ENCODE measurements around the gene DBX2.

DBX2 gene

DNA sequence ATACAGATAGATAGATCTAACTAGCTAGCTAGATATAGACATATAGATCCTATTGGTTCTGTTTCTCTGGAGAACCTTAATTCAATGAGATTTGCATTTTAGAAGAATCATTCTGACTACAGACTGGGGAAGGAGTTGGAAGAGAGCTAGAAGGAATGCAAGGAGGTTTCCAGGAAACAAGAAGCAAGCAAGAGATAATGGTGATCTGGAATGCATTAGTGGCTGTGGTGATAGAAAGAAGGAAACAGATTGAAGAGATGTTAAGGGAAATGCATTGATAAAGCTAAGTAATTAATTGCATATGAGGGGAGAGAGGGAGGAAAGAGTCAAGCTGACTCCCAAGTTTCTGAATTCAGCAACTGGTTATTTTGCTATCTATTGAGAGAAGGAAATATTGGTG lies 42.7 kb downstream of the DBX2 start:
- TF ChIP-seq, protein P1, sequence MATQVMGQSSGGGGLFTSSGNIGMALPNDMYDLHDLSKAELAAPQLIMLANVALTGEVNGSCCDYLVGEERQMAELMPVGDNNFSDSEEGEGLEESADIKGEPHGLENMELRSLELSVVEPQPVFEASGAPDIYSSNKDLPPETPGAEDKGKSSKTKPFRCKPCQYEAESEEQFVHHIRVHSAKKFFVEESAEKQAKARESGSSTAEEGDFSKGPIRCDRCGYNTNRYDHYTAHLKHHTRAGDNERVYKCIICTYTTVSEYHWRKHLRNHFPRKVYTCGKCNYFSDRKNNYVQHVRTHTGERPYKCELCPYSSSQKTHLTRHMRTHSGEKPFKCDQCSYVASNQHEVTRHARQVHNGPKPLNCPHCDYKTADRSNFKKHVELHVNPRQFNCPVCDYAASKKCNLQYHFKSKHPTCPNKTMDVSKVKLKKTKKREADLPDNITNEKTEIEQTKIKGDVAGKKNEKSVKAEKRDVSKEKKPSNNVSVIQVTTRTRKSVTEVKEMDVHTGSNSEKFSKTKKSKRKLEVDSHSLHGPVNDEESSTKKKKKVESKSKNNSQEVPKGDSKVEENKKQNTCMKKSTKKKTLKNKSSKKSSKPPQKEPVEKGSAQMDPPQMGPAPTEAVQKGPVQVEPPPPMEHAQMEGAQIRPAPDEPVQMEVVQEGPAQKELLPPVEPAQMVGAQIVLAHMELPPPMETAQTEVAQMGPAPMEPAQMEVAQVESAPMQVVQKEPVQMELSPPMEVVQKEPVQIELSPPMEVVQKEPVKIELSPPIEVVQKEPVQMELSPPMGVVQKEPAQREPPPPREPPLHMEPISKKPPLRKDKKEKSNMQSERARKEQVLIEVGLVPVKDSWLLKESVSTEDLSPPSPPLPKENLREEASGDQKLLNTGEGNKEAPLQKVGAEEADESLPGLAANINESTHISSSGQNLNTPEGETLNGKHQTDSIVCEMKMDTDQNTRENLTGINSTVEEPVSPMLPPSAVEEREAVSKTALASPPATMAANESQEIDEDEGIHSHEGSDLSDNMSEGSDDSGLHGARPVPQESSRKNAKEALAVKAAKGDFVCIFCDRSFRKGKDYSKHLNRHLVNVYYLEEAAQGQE (IDR thresholded peaks at IDR 0.05; ENCODE audit: insufficient read depth in 1 of 2, low read depth in 2 of 2, low read length in 2 of 2) = no peak
- TF ChIP-seq TAF1 (IDR thresholded peaks at IDR 0.05; ENCODE audit: borderline replicate concordance, insufficient read depth, low read length) = no peak
- TF ChIP-seq FOXP2 (optimal IDR thresholded peaks at IDR 0.05; ENCODE audit: borderline replicate concordance, extremely low read depth, extremely low read length, insufficient read depth) = no peak
- no peak for TF ChIP-seq SIN3A (IDR thresholded peaks at IDR 0.05; ENCODE audit: borderline replicate concordance, insufficient read depth, low read length)
- no peak for TF ChIP-seq POLR2AphosphoS5 (IDR thresholded peaks at IDR 0.05; ENCODE audit: low read depth, low read length)

- TF ChIP-seq POLR2AphosphoS5 (IDR thresholded peaks at IDR 0.05; ENCODE audit: low read depth, low read length) = no peak
- no peak for TF ChIP-seq TAF1 (IDR thresholded peaks at IDR 0.05; ENCODE audit: borderline replicate concordance, insufficient read depth, low read length)
- TF ChIP-seq, protein P1 (IDR thresholded peaks at IDR 0.05; ENCODE audit: insufficient read depth in 1 of 2, low read depth in 2 of 2, low read length in 2 of 2) = no peak
- TF ChIP-seq FOXP2 (optimal IDR thresholded peaks at IDR 0.05; ENCODE audit: borderline replicate concordance, extremely low read depth, extremely low read length, insufficient read depth) = no peak
Measured at GRCh38 chr12:44999355-44999754, 51.5 kb downstream of the DBX2 start.

- no peak for TF ChIP-seq SIN3A (IDR thresholded peaks at IDR 0.05; ENCODE audit: borderline replicate concordance, insufficient read depth, low read length)
- TF ChIP-seq FOXP2 (optimal IDR thresholded peaks at IDR 0.05; ENCODE audit: borderline replicate concordance, extremely low read depth, extremely low read length, insufficient read depth) = no peak
- TF ChIP-seq, protein P1 (IDR thresholded peaks at IDR 0.05; ENCODE audit: insufficient read depth in 1 of 2, low read depth in 2 of 2, low read length in 2 of 2) = no peak
- TF ChIP-seq TAF1 (IDR thresholded peaks at IDR 0.05; ENCODE audit: borderline replicate concordance, insufficient read depth, low read length) = no peak
- TF ChIP-seq POLR2AphosphoS5 (IDR thresholded peaks at IDR 0.05; ENCODE audit: low read depth, low read length) = no peak
Measured at GRCh38 chr12:44993161-44993560, 57.7 kb downstream of the DBX2 start.

DNA sequence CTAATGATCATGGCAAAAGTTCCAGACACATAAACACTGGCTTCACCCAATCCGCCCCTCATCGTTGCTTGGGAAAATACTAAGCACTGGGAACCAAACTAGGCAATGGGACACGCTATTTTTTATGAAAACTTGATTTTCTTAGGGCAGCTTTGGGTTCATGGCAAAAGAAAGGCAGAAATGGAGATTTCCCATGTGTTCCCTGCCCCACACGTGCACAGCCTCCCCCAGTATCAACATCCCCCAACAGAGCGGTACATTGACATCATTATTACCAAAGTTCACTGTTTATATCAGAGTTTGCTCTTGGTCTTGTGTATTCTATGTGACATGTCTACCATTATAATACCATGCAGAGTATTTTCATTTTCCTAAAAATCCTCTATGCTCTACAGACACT lies 71.0 kb downstream of the DBX2 start:
- no peak for TF ChIP-seq TAF1 (IDR thresholded peaks at IDR 0.05; ENCODE audit: borderline replicate concordance, insufficient read depth, low read length)
- TF ChIP-seq POLR2AphosphoS5 (IDR thresholded peaks at IDR 0.05; ENCODE audit: low read depth, low read length) = no peak
- no peak for TF ChIP-seq SIN3A (IDR thresholded peaks at IDR 0.05; ENCODE audit: borderline replicate concordance, insufficient read depth, low read length)
- TF ChIP-seq, protein P1 (IDR thresholded peaks at IDR 0.05; ENCODE audit: insufficient read depth in 1 of 2, low read depth in 2 of 2, low read length in 2 of 2) = no peak
- no peak for TF ChIP-seq FOXP2 (optimal IDR thresholded peaks at IDR 0.05; ENCODE audit: borderline replicate concordance, extremely low read depth, extremely low read length, insufficient read depth)

DNA sequence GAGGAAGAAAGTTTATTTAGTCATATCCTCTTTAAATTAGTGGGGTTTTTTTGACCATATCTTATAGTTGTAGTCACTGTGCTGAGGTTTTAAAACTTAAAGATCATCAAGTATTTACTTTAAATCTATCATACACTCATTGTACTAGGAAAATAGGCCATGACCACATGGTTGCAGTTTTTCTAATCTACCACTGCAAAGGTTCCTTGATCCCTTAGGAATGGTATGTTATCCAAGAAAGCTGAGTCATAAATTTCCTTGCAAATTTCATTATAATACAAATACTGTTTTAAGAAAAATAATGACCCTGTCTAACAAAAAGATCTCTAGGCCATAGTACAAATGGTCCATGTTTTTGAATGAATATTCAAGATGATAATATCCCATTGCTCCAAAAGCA lies 74.7 kb downstream of the DBX2 start:
- TF ChIP-seq POLR2AphosphoS5 (IDR thresholded peaks at IDR 0.05; ENCODE audit: low read depth, low read length) (no peak), SIN3A (IDR thresholded peaks at IDR 0.05; ENCODE audit: borderline replicate concordance, insufficient read depth, low read length) (no peak), TAF1 (IDR thresholded peaks at IDR 0.05; ENCODE audit: borderline replicate concordance, insufficient read depth, low read length) (no peak), FOXP2 (optimal IDR thresholded peaks at IDR 0.05; ENCODE audit: borderline replicate concordance, extremely low read depth, extremely low read length, insufficient read depth) (no peak)
- TF ChIP-seq, protein P1 (IDR thresholded peaks at IDR 0.05; ENCODE audit: insufficient read depth in 1 of 2, low read depth in 2 of 2, low read length in 2 of 2) = no peak
